H9 (cell line): ENCODE data around the gene AARSD1. TPM values are rescaled to one million over a fixed set of nuclear protein-coding genes. Genes with fewer than 3 reads are reported as not detected.
A peak's percentile ranks its signal among the peaks of the same experiment; 100 is the strongest.
"Not testable (repeated sequence)": the region's sequence is repeated elsewhere in the genome, so short reads cannot be mapped to it uniquely, and the experiment has no call there.

Experiments
- DNase-seq: peaks from one replicate; pipeline ENCODE4 v3.0.0-alpha.2; 2017
- H2AFZ ChIP-seq: one replicate; pipeline ENCODE4 v1.6.1; 2013; ENCODE audit warnings: mild to moderate bottlenecking, low read length, control low read depth, moderate library complexity
- H2AK5ac ChIP-seq: 2 replicates; pipeline ENCODE4 v1.6.1; 2013; ENCODE audit warnings: low read length, control low read depth, mixed read lengths; ENCODE audit not compliant: insufficient read length
- H2BK120ac ChIP-seq: one replicate; pipeline ENCODE4 v1.6.1; 2013; ENCODE audit warnings: low read depth, mild to moderate bottlenecking, low read length, control low read depth, inconsistent platforms; ENCODE audit not compliant: poor library complexity, severe bottlenecking
- H2BK12ac ChIP-seq: 2 replicates; pipeline ENCODE4 v1.6.1; 2013; ENCODE audit warnings: low read length, control low read depth, mixed read lengths, low read depth; ENCODE audit not compliant: insufficient read length
- H2BK15ac ChIP-seq: 2 replicates; pipeline ENCODE4 v1.6.1; 2013; ENCODE audit warnings: low read depth, low read length, control low read depth
- H2BK20ac ChIP-seq: one replicate; pipeline ENCODE4 v1.6.1; 2013; ENCODE audit warnings: low read depth, mild to moderate bottlenecking, low read length, control low read depth, inconsistent platforms; ENCODE audit not compliant: poor library complexity, severe bottlenecking
- H2BK5ac ChIP-seq: 2 replicates; pipeline ENCODE4 v1.6.1; 2013; ENCODE audit warnings: low read length, control low read depth, mixed read lengths; ENCODE audit not compliant: insufficient read length
- H3K14ac ChIP-seq: 2 replicates; pipeline ENCODE4 v1.6.1; 2013; ENCODE audit warnings: low read length, control low read depth; ENCODE audit not compliant: insufficient read depth
- H3K18ac ChIP-seq: 2 replicates; pipeline ENCODE4 v1.6.1; 2013; ENCODE audit warnings: low read depth, mild to moderate bottlenecking, mixed read lengths, low read length, control low read depth; ENCODE audit not compliant: insufficient read length
- H3K23ac ChIP-seq: 2 replicates; pipeline ENCODE4 v1.6.1; 2013; ENCODE audit warnings: low read length, control low read depth, mixed read lengths, low read depth; ENCODE audit not compliant: insufficient read length
- H3K23me2 ChIP-seq: 2 replicates; pipeline ENCODE4 v1.6.1; 2013; ENCODE audit warnings: low read depth, mild to moderate bottlenecking, mixed read lengths, low read length, control low read depth; ENCODE audit not compliant: insufficient read length, poor library complexity, severe bottlenecking
- H3K27ac ChIP-seq: 2 replicates; pipeline ENCODE4 v1.5.1; 2013; ENCODE audit warnings: low read length, control low read depth, mixed read lengths, low read depth; ENCODE audit not compliant: insufficient read length
- H3K27me3 ChIP-seq: 2 replicates; pipeline ENCODE4 v1.6.1; 2013; ENCODE audit warnings: low read length, control low read depth, inconsistent platforms; ENCODE audit not compliant: insufficient read depth
- H3K4ac ChIP-seq: 2 replicates; pipeline ENCODE4 v1.6.1; 2013; ENCODE audit warnings: low read depth, mild to moderate bottlenecking, control low read depth, inconsistent platforms, low read length, moderate library complexity
- H3K4me1 ChIP-seq: 2 replicates; pipeline ENCODE4 v1.6.1; 2013; ENCODE audit warnings: low read length, control low read depth, inconsistent platforms; ENCODE audit not compliant: insufficient read depth
- H3K4me2 ChIP-seq: 2 replicates; pipeline ENCODE4 v1.6.1; 2013; ENCODE audit warnings: low read length, control low read depth, mixed read lengths; ENCODE audit not compliant: insufficient read length, insufficient read depth
- H3K56ac ChIP-seq: 2 replicates; pipeline ENCODE4 v1.6.1; 2013; ENCODE audit warnings: low read depth, mild to moderate bottlenecking, mixed read lengths, low read length, control low read depth; ENCODE audit not compliant: insufficient read length
- H3K79me1 ChIP-seq: 2 replicates; pipeline ENCODE4 v1.6.1; 2013; ENCODE audit warnings: low read depth, mild to moderate bottlenecking, moderate library complexity, low read length, control low read depth, inconsistent platforms; ENCODE audit not compliant: insufficient read depth, poor library complexity, severe bottlenecking
- H3K79me2 ChIP-seq: 2 replicates; pipeline ENCODE4 v1.6.1; 2013; ENCODE audit warnings: low read length, control low read depth, inconsistent platforms; ENCODE audit not compliant: insufficient read depth
- H3K9ac ChIP-seq: 2 replicates; pipeline ENCODE4 v1.6.1; 2013; ENCODE audit warnings: low read length, control low read depth, mixed read lengths; ENCODE audit not compliant: insufficient read length; ENCODE audit errors: extremely low read depth
- H3K9me3 ChIP-seq: one replicate; pipeline ENCODE4 v1.6.1; 2013; ENCODE audit warnings: low read depth, low read length, inconsistent platforms; ENCODE audit not compliant: control insufficient read depth
- H3T11ph ChIP-seq: one replicate; pipeline ENCODE4 v1.6.1; 2013; ENCODE audit warnings: mild to moderate bottlenecking, low read length, control low read depth, inconsistent platforms
- H4K20me1 ChIP-seq: one replicate; pipeline ENCODE4 v1.6.1; 2013; ENCODE audit not compliant: control insufficient read depth, insufficient read length, insufficient read depth
- H4K5ac ChIP-seq: 2 replicates; pipeline ENCODE4 v1.6.1; 2013; ENCODE audit warnings: low read depth, mild to moderate bottlenecking, mixed read lengths, low read length, control low read depth; ENCODE audit not compliant: insufficient read length
- H4K8ac ChIP-seq: replicated peaks from 2 replicates; pipeline ENCODE4 v1.6.1; 2013; ENCODE audit warnings: low read length, control low read depth, mixed read lengths, low read depth; ENCODE audit not compliant: insufficient read length
- H4K91ac ChIP-seq: 2 replicates; pipeline ENCODE4 v1.6.1; 2013; ENCODE audit warnings: low read depth, mild to moderate bottlenecking, moderate library complexity, mixed read lengths, low read length, control low read depth; ENCODE audit not compliant: insufficient read length
- H3K27ac Mint-ChIP-seq, 3 experiments: 2 replicates in 2 of 3; 3 replicates in 1 of 3; pipeline ENCODE4 v1.8.0; 2020 to 2021; ENCODE audit warnings: mixed read lengths in 3 of 3, mild to moderate bottlenecking in 1 of 3, moderate library complexity in 1 of 3
- H3K27me3 Mint-ChIP-seq: 2 replicates; pipeline ENCODE4 v1.8.0; 2021; ENCODE audit warnings: low read depth, mild to moderate bottlenecking, moderate library complexity, mixed read lengths
- H3K36me3 Mint-ChIP-seq, 3 experiments: 2 replicates in 2 of 3; 3 replicates in 1 of 3; pipeline ENCODE4 v1.8.0; 2020 to 2021; ENCODE audit warnings: low read depth in 3 of 3, mixed read lengths in 3 of 3; ENCODE audit not compliant: insufficient read depth in 1 of 3
- H3K4me1 Mint-ChIP-seq, 2 experiments: 2 replicates each; pipeline ENCODE4 v1.8.0; 2020; ENCODE audit warnings: mixed read lengths in 2 of 2
- H3K4me3 Mint-ChIP-seq, 2 experiments: 2 replicates in 1 of 2; 3 replicates in 1 of 2; pipeline ENCODE4 v1.8.0; 2020 to 2021; ENCODE audit warnings: mild to moderate bottlenecking in 2 of 2, mixed read lengths in 2 of 2, moderate library complexity in 1 of 2
- H3K9me3 Mint-ChIP-seq, 2 experiments: 2 replicates in 1 of 2; 3 replicates in 1 of 2; pipeline ENCODE4 v1.8.0; 2020; ENCODE audit warnings: mild to moderate bottlenecking in 2 of 2, mixed read lengths in 2 of 2, moderate library complexity in 1 of 2
- WGBS: extraction: QIAGEN DNeasy Blood & Tissue Kit; methylation state at CpG from one replicate; pipeline ENCODE4 v1.1.7; 2013; ENCODE audit warnings: missing lambda C conversion rate, low lambda C conversion rate, mixed read lengths; ENCODE audit not compliant: insufficient read length; ENCODE audit errors: extremely low coverage; 5-methylcytosine and 5-hydroxymethylcytosine counted together
- total RNA-seq: library from RNA; stranded (reverse); gene quantifications from 2 replicates; pipeline ENCODE4 v1.2.1, GENCODE V29; 2021
- TF ChIP-seq, protein P1 (sequence below): fragments of 200-600 bp; sonication (generic); conservative IDR thresholded peaks from 3 replicates; pipeline ENCODE4 v1.8.0; 2021; ENCODE audit warnings: antibody characterized with exemption, mild to moderate bottlenecking

The AARSD1 gene
- total RNA-seq, 1 experiment from 2014 or later = 68.7 TPM

DNA sequence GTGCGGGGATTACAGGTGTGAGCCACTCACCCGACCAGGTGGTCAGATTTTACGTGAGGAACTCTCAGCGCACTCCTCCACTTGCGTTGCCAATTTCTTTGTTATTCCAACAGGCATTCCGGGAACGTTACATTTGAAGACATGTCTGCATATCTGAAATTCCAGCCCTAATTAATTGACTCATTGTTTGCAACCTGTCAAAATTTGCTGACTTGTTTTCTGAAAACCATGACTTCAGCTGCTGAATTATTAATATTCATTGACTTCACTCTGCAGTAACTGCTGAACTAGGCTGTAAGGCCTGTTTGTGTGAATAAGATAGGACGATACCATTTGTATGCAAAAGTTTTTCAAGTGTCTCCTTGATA, 47.0 kb downstream of the AARSD1 start:
- H2BK120ac ChIP-seq = no peak overlapping the region
- H2BK20ac ChIP-seq = no peak overlapping the region
- no peak overlapping the region for H3T11ph ChIP-seq
- no peaks in the 10 kb centered on the region for H4K20me1 ChIP-seq
- peaks cover 6% of the 10 kb centered on the region; the same call in 1 of the 2 replicates for H3K4me1 ChIP-seq
- no peak overlapping the region for H3K9ac ChIP-seq
- no peak overlapping the region for H2BK15ac ChIP-seq
- H4K8ac ChIP-seq = no peak overlapping the region
- H2BK5ac ChIP-seq = no peak overlapping the region
- peaks cover 13 to 18% of the 10 kb centered on the region in 2 experiments for H3K4me1 Mint-ChIP-seq
- no peak overlapping the region for H3K14ac ChIP-seq
- H2AFZ ChIP-seq = no peak overlapping the region
- peak; percentile 58 for DNase-seq
- no peaks in the 10 kb centered on the region for H3K9me3 ChIP-seq
- no peak overlapping the region for H3K4me3 Mint-ChIP-seq
- no peaks in the 10 kb centered on the region for H3K27me3 ChIP-seq
- H3K18ac ChIP-seq = no peak overlapping the region
- H3K36me3 Mint-ChIP-seq = no peaks in the 10 kb centered on the region
- no peak overlapping the region for H4K91ac ChIP-seq
- no peak overlapping the region for H3K27ac ChIP-seq
- TF ChIP-seq, protein P1, sequence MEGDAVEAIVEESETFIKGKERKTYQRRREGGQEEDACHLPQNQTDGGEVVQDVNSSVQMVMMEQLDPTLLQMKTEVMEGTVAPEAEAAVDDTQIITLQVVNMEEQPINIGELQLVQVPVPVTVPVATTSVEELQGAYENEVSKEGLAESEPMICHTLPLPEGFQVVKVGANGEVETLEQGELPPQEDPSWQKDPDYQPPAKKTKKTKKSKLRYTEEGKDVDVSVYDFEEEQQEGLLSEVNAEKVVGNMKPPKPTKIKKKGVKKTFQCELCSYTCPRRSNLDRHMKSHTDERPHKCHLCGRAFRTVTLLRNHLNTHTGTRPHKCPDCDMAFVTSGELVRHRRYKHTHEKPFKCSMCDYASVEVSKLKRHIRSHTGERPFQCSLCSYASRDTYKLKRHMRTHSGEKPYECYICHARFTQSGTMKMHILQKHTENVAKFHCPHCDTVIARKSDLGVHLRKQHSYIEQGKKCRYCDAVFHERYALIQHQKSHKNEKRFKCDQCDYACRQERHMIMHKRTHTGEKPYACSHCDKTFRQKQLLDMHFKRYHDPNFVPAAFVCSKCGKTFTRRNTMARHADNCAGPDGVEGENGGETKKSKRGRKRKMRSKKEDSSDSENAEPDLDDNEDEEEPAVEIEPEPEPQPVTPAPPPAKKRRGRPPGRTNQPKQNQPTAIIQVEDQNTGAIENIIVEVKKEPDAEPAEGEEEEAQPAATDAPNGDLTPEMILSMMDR = no peak
- no peak overlapping the region for H4K5ac ChIP-seq
- no peak overlapping the region for H3K4ac ChIP-seq
- no peak overlapping the region for H2BK12ac ChIP-seq
- no peak overlapping the region for H3K56ac ChIP-seq
- peak overlapping the region in 1 of 3 experiments; percentile 70; a peak in 3 of 7 replicates for H3K27ac Mint-ChIP-seq
- no peaks in the 10 kb centered on the region; the same call in 1 of the 2 replicates for H3K27me3 Mint-ChIP-seq
- no CpG with 5 or more reads among the region's 8 CpGs for WGBS
- no peak overlapping the region for H3K4me2 ChIP-seq
- H2AK5ac ChIP-seq = no peak overlapping the region
- no peaks in the 10 kb centered on the region for H3K9me3 Mint-ChIP-seq
- no peaks in the 10 kb centered on the region for H3K23me2 ChIP-seq
- no peaks in the 10 kb centered on the region for H3K79me1 ChIP-seq
- no peak overlapping the region for H3K23ac ChIP-seq
- no peaks in the 10 kb centered on the region for H3K79me2 ChIP-seq

DNA sequence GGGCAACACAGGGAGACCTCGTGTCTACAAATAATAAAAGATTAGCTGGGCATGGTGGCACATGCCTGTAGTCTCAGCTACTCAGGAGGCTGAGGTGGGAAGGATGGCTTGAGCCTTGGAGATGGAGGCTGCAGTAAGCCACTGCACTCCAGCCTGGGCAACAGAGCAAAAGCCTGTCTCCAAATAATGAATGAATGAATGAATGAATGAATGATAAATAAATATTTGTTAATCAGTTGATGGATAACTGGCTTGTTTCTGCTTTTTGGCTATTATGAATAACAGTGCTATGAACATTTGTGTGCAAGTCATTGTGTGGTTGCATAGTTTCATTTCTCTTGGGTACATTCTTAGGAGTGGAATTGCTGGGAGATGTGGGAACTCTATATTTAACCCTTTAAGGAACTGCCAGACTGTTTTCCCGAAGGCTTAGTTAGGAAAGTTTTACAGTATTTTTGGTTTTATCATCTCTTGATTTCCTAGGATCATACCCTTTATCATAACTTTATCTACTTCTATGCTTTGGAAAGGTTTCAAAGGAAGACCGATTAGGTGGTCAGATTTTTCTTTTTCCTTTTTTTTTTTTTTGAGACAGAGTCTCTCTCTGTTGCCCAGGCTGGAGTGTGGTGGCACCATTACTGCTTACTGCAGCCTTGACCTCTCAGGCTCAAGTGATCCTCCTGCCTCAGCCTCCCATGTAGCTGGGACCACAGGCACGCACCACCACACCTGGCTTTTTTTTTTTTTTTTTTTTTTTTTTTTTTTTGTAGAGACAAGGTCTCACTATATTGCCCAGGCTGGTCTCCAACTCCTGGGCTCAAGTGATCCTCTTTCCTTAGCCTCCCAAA, 47.6 kb downstream of the AARSD1 start:
- H3K18ac ChIP-seq, H3K4ac ChIP-seq, H3K23me2 ChIP-seq, H4K5ac ChIP-seq, H2BK5ac ChIP-seq, H3K4me3 Mint-ChIP-seq, H3K27ac Mint-ChIP-seq, H2AK5ac ChIP-seq, H2BK15ac ChIP-seq, H3K27ac ChIP-seq, H3K79me2 ChIP-seq, H3K9me3 ChIP-seq, H2BK12ac ChIP-seq, H3K9ac ChIP-seq, H4K20me1 ChIP-seq, H4K91ac ChIP-seq, H3K27me3 ChIP-seq, H4K8ac ChIP-seq, H2BK20ac ChIP-seq, H3K27me3 Mint-ChIP-seq, DNase-seq, H3K9me3 Mint-ChIP-seq, H3K79me1 ChIP-seq, H2AFZ ChIP-seq, H3K14ac ChIP-seq, H3K4me1 ChIP-seq, H3K4me2 ChIP-seq, H3K36me3 Mint-ChIP-seq, H3K56ac ChIP-seq, H2BK120ac ChIP-seq, H3K23ac ChIP-seq, H3T11ph ChIP-seq: not testable (repeated sequence)
- WGBS = no CpG with 5 or more reads among the region's 4 CpGs
- peaks cover 13 to 18% of the 10 kb centered on the region in 2 experiments for H3K4me1 Mint-ChIP-seq
